ENCODE data around the gene ARSB. TPM values are rescaled to one million over a fixed set of nuclear protein-coding genes. Genes with fewer than 3 reads are reported as not detected.

Gene ARSB
- total RNA-seq, 6 donors from 2014 or later = 9.8 to 24.1 (median 18.7) TPM

GRCh38 chr5:78833284-78833683 lies 151.8 kb downstream of the ARSB start:
- no peaks in the 10 kb centered on the region for H3K9me3 ChIP-seq
- no peak for TF ChIP-seq EP300 (IDR thresholded peaks at IDR 0.05)
- no peak for TF ChIP-seq POLR2A (IDR thresholded peaks at IDR 0.05)
- TF ChIP-seq POLR2AphosphoS5 (IDR thresholded peaks at IDR 0.05) = no peak
- TF ChIP-seq CTCF (IDR thresholded peaks at IDR 0.05) = no peak
- 95 to 97% methylated on average over 3 of the region's 3 CpGs for WGBS, 2 donors
- H3K27me3 ChIP-seq = no peaks in the 10 kb centered on the region
- no peak overlapping the region for H3K4me3 ChIP-seq
- H3K27ac ChIP-seq = no peak overlapping the region
- DNase-seq (no peak), ATAC-seq (ENCODE audit: low FRiP score in 2 of 2) (no peak)
- no peaks in the 10 kb centered on the region for H3K36me3 ChIP-seq
- peaks cover 0 to 6% (median 3%) of the 10 kb centered on the region in 4 donors for H3K4me1 ChIP-seq

GRCh38 chr5:78830528-78831046 lies 154.5 kb downstream of the ARSB start:
- DNase-seq (no peak), ATAC-seq (ENCODE audit: low FRiP score in 2 of 2) (peak in 1 of 2 donors; percentile 34)
- TF ChIP-seq CTCF (IDR thresholded peaks at IDR 0.05) = no peak
- no peak for TF ChIP-seq POLR2AphosphoS5 (IDR thresholded peaks at IDR 0.05)
- no peak for TF ChIP-seq EP300 (IDR thresholded peaks at IDR 0.05)
- no peak for TF ChIP-seq POLR2A (IDR thresholded peaks at IDR 0.05)
- Histone ChIP-seq H3K36me3 (no peaks in the 10 kb centered on the region), H3K27ac (no peak overlapping the region), H3K4me3 (no peak overlapping the region), H3K4me1 (peaks cover 0 to 6% (median 3%) of the 10 kb centered on the region in 4 donors), H3K9me3 (no peaks in the 10 kb centered on the region), H3K27me3 (no peaks in the 10 kb centered on the region)
- WGBS, 2 donors = 63 to 75% methylated on average over 8 of the region's 8 CpGs

- DNase-seq (no peak), ATAC-seq (ENCODE audit: low FRiP score in 2 of 2) (peak in 1 of 2 donors; percentile 73)
- H3K9me3 ChIP-seq = no peaks in the 10 kb centered on the region
- H3K4me3 ChIP-seq = no peak overlapping the region
- H3K27me3 ChIP-seq = no peaks in the 10 kb centered on the region
- peaks cover 0 to 6% (median 3%) of the 10 kb centered on the region in 4 donors for H3K4me1 ChIP-seq
- H3K27ac ChIP-seq = no peak overlapping the region
- TF ChIP-seq EP300 (IDR thresholded peaks at IDR 0.05) (no peak), POLR2A (IDR thresholded peaks at IDR 0.05) (no peak), POLR2AphosphoS5 (IDR thresholded peaks at IDR 0.05) (no peak), CTCF (IDR thresholded peaks at IDR 0.05) (no peak)
- H3K36me3 ChIP-seq = no peaks in the 10 kb centered on the region
- WGBS, 2 donors = 61 to 67% methylated on average over 6 of the region's 6 CpGs
Observed at GRCh38 chr5:78829811-78830527, 155.1 kb downstream of the ARSB start.

- TF ChIP-seq POLR2AphosphoS5 (IDR thresholded peaks at IDR 0.05) (no peak), EP300 (IDR thresholded peaks at IDR 0.05) (no peak), CTCF (IDR thresholded peaks at IDR 0.05) (no peak), POLR2A (IDR thresholded peaks at IDR 0.05) (no peak)
- Histone ChIP-seq H3K36me3 (no peaks in the 10 kb centered on the region), H3K27me3 (no peaks in the 10 kb centered on the region), H3K4me3 (no peak overlapping the region), H3K9me3 (no peaks in the 10 kb centered on the region), H3K4me1 (peaks cover 0 to 6% (median 3%) of the 10 kb centered on the region in 4 donors), H3K27ac (no peak overlapping the region)
- ATAC-seq (ENCODE audit: low FRiP score in 2 of 2) (no peak), DNase-seq (no peak)
- WGBS, 2 donors = 60 to 66% methylated on average over 4 of the region's 4 CpGs
Observed at GRCh38 chr5:78827725-78828124, 157.4 kb downstream of the ARSB start.

Measured in upper lobe of left lung (tissue), 6 donors.